ENCODE results near the gene RBFOX2.

The RBFOX2 gene

DNA sequence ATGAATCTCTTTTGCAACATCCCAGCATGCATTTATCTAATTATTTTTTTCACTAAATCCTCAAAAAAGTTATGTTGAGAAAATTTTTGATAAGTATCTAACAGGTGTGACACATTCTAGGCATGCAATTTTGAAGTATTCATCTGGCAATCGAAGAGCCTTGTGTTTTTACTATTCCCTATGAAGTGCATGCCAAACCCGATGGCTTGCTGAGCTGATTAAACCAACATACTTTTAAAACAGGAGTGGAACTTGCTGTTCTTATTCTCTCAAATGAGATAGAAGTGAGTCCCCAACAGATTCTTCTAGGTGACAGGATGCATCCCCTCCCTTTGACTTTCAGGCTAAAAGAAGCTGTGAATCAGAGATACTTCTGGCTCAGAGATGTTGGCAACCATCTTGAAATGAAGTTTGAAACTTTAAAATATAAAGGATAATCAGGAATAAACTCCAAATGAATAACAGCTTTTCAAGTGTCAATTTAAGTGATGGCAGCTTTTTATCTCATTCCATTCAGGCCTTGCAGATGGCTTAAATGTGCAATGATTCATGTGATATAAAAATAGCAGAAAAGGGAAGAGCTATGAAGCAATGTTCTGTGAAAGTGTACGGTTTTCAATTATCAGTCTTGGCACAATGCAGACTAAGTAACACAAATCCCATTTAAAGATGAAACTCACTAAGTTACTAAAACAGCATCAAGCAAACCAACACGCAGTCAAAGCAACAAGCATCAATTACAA lies 243.3 kb downstream of the RBFOX2 start:
- TF ChIP-seq, protein P1, sequence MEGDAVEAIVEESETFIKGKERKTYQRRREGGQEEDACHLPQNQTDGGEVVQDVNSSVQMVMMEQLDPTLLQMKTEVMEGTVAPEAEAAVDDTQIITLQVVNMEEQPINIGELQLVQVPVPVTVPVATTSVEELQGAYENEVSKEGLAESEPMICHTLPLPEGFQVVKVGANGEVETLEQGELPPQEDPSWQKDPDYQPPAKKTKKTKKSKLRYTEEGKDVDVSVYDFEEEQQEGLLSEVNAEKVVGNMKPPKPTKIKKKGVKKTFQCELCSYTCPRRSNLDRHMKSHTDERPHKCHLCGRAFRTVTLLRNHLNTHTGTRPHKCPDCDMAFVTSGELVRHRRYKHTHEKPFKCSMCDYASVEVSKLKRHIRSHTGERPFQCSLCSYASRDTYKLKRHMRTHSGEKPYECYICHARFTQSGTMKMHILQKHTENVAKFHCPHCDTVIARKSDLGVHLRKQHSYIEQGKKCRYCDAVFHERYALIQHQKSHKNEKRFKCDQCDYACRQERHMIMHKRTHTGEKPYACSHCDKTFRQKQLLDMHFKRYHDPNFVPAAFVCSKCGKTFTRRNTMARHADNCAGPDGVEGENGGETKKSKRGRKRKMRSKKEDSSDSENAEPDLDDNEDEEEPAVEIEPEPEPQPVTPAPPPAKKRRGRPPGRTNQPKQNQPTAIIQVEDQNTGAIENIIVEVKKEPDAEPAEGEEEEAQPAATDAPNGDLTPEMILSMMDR (IDR thresholded peaks at IDR 0.05; ENCODE audit: borderline replicate concordance, insufficient read depth, low read depth, low read length), result no peak
- H3K4me3 ChIP-seq (ENCODE audit: low read depth, low read length), result no peak overlapping the region

DNA sequence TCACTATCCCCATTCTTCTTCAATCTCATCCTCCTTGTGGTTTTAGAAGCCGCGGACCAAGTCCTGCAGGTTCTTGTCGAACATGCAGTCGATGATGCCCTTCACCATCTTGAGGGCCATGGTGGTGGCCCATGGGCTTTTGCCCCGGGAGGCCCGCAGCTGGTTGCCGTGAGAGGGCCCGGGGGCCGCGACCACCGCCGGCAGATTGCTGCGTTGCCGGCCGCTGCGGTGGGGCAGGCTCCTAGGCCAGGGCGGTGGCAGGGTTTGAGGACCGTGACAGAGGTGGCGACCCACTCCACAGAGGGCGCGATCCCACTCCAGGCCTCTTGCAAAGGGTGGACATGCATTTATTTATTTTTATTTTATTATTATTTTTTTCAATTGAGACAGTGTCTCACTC lies 244.0 kb downstream of the RBFOX2 start:
- no peak overlapping the region for H3K4me3 ChIP-seq (ENCODE audit: low read depth, low read length)
- TF ChIP-seq, protein P1 (IDR thresholded peaks at IDR 0.05; ENCODE audit: borderline replicate concordance, insufficient read depth, low read depth, low read length), result no peak

DNA sequence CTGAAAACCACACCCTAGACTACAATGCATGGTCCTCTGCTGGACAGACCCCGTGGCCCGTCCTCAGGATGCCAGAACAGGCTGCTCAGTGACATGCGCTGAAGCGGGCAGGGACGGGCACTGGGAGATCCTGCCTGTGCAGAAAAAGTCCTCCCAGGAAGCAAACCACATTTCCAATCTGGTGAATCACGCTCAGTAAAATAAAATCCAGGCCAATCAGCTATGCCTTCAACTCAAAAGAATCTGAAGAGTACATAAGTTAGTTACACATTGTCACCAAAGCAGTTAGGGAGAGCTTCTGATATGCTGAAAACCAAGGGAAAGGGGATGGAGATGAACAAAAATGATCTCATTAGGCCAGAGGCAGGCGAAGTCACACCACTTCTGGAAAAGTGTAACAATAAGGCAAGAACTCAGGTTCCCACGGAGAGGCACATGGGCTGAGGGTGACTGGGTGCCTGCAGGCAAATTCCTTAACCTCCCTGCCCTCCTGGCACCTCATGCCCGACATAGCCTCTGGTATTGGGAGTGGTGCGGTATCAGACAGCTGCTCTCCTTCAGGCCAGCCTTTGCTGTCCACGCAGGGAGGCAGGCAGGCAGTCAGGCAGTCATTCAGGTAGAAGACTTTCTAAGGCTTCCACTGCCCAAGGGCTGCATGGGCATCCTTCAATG lies 244.5 kb downstream of the RBFOX2 start:
- no peak overlapping the region for H3K4me3 ChIP-seq (ENCODE audit: low read depth, low read length)
- TF ChIP-seq, protein P1 (IDR thresholded peaks at IDR 0.05; ENCODE audit: borderline replicate concordance, insufficient read depth, low read depth, low read length), result no peak

DNA sequence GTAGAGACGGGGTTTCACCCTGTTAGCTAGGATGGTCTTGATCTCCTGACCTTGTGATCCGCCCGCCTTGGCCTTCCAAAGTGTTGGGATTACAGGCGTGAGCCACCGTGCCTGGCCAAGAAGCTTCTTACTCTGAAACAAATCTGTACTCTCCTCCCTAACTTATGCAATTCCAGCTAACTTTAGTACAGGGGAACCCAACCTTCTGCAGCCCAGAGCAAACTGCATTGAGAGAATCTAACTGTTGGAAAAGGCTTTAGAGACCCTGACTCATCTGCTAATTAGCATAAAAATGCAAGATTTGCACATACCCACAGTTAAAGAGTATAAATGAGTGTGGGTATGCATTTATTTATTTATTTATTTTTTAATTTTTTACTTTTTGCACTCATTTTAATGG lies 246.1 kb downstream of the RBFOX2 start:
- H3K4me3 ChIP-seq (ENCODE audit: low read depth, low read length), result no peak overlapping the region
- TF ChIP-seq, protein P1 (IDR thresholded peaks at IDR 0.05; ENCODE audit: borderline replicate concordance, insufficient read depth, low read depth, low read length), result no peak

DNA sequence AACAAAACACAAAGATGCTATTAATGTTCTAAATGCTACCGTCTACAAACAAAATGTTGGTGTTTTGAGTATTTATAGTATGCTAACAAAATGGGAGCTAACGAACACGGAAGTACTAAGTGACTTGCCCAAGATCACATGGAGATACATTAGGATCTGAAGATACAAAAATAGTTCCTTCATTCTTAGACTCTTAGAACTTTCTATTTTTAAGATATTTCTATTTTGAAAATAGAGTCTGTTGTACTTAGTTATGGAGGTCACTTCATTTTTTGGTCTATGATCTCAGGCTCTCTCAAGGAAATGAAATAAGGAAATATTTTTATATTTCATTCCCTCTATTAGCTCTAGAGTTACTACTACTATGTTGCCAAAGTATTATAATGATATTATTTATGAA lies 246.7 kb downstream of the RBFOX2 start:
- TF ChIP-seq, protein P1 (IDR thresholded peaks at IDR 0.05; ENCODE audit: borderline replicate concordance, insufficient read depth, low read depth, low read length), result no peak

DNA sequence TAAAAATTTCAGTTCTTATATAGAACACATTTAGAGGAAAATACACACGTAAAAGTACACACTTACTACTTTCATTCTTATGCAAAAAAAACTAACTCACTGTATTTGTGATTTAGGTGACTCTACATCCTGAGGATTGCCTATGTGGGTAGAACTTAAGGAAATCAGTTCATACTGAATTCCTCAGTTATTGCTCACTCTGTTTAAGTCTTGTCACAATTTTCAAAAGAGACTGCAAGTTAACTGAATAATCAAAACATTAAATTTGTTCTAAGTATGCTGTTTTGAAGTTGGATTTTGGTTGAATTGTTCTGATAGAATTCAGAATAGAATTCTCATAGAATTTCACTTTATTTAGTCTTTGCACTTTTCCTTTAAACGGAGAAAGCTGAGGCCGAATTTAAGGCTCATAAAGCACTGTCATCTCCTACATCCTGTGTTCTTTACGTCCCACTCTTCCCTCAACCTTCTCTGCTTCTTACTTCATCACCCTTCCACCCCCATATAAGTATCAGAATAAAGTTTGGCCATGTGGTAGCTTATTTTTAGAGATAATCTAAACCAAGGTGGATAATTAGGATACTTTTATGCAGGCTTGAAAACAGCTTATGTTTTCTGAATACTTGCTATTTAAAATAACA lies 251.2 kb downstream of the RBFOX2 start:
- TF ChIP-seq, protein P1 (IDR thresholded peaks at IDR 0.05; ENCODE audit: borderline replicate concordance, insufficient read depth, low read depth, low read length), result no peak
- H3K4me3 ChIP-seq (ENCODE audit: low read depth, low read length), result no peak overlapping the region

More for the DNA sequence above, 246.7 kb downstream of the RBFOX2 start:
- no peak overlapping the region for H3K4me3 ChIP-seq (ENCODE audit: low read depth, low read length)

Data from GM12875 (cell line).